Lower lobe of right lung (tissue), 2 donors: ENCODE data around the gene TRIP12. TPM values are rescaled to one million over a fixed set of nuclear protein-coding genes. Genes with fewer than 3 reads are reported as not detected.

ENCODE experiments used
- ATAC-seq, 2 donors: fragments of 200-7000 bp; cut with Tn5 transposase; one replicate each; pipeline ENCODE4 v1.9.1; 2020 to 2022; ENCODE audit warnings: mild to moderate bottlenecking in 2 of 2, moderate library complexity in 2 of 2
- DNase-seq: peaks from one replicate; pipeline ENCODE4 v3.0.0-alpha.2; 2020
- H3K27ac ChIP-seq: fragments of 200-600 bp; one replicate; pipeline ENCODE4 v1.8.0; 2022
- H3K27me3 ChIP-seq: fragments of 200-600 bp; one replicate; pipeline ENCODE4 v1.8.0; 2022; ENCODE audit warnings: low read depth
- H3K36me3 ChIP-seq: fragments of 200-600 bp; one replicate; pipeline ENCODE4 v1.8.0; 2022; ENCODE audit warnings: mild to moderate bottlenecking
- H3K4me1 ChIP-seq: fragments of 200-600 bp; one replicate; pipeline ENCODE4 v1.8.0; 2022
- H3K4me3 ChIP-seq: fragments of 200-600 bp; one replicate; pipeline ENCODE4 v1.8.0; 2022; ENCODE audit warnings: mild to moderate bottlenecking
- H3K9me3 ChIP-seq: fragments of 200-600 bp; one replicate; pipeline ENCODE4 v1.8.0; 2022
- CTCF ChIP-seq: fragments of 200-600 bp; IDR thresholded peaks from one replicate; pipeline ENCODE4 v1.8.0; 2022; ENCODE audit warnings: antibody characterized with exemption, mild to moderate bottlenecking
- intact Hi-C: fragments of 100-400 bp; cut with DNase I; formaldehyde crosslinking; loops from one replicate; pipeline ENCODE4 v1.11.0; 2022
- total RNA-seq: library from RNA; stranded (reverse); fragmentation: NEBNext Ultra II Directional; extraction: Animal tissue kit (Norgen Biotek cat#: 25700); gene quantifications from one replicate; pipeline ENCODE4 v1.2.1, GENCODE V29; 2021
- donor health status: DM: no; HTN: yes; CAD: no; lungs with severe emphysema.

Gene TRIP12
- total RNA-seq, 1 donor from 2014 or later: 229 TPM

DNA sequence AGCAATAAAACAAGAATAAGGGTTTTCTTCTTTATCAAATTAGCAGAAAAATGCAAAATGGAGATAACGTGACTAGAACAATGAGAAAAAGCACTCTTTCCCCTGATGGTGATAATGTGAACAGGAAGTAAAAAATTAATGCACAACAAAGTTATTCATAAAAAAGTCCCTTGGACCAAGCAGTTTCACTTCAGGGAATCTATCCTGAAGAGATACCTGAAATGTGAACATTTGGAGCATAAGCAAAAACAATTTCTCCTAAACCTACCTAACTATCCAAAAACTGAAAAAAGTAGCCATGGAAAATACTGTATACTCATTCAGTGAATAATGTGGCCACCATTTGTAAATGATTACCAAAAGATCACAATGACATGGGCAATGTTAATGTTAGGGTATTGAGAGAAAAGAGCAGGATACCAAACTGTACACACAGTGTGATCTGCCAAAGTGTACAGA, 48.7 kb downstream of the TRIP12 start:
- H3K27me3 ChIP-seq: no peaks in the 10 kb centered on the region
- H3K36me3 ChIP-seq: peaks cover 36% of the 10 kb centered on the region
- no peak overlapping the region for H3K4me3 ChIP-seq
- TF ChIP-seq CTCF: no peak
- H3K9me3 ChIP-seq: no peaks in the 10 kb centered on the region
- no peak overlapping the region for H3K27ac ChIP-seq
- ATAC-seq (no peak), DNase-seq (no peak)
- peaks cover 8% of the 10 kb centered on the region for H3K4me1 ChIP-seq
- intact Hi-C loops: no loop called here

DNA sequence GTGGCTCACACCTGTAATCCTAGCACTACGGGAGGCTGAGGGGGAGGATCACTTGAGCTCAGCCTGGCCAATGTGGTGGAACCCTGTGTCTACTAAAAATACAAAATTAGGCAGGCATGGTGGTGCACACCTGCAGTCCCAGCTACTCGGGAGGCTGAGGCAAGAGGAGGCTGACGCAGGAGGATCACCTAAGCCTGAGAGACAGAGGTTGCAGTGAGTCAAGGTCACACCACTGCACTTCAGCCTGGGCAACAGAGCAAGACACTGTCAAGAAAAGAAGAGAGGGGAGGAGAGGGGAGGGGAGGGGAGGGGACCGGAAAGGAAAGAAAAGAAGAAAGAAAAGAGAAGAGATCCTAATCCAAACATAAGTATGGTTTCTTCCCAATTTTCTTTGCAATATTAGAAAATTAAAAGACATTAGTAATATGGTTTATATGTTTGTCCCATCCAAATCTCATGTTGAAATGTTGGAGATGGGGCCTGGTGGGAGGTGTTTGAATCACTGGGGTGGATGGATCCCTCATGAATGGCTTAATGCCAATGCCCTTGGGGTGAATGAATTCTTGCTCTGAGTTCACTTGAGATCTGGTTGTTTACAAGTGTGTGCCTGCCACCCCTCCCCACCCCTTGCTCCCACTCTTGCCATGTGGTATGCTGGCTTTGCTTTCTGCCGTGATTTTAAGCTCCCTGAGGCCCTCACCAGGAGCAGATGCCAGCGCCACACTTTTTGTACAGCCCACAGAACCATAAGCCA, 50.7 kb downstream of the TRIP12 start:
- peaks cover 17% of the 10 kb centered on the region for H3K4me1 ChIP-seq
- peaks cover 16% of the 10 kb centered on the region for H3K36me3 ChIP-seq
- ATAC-seq (no peak), DNase-seq (no peak)
- H3K27ac ChIP-seq: no peak overlapping the region
- no peaks in the 10 kb centered on the region for H3K9me3 ChIP-seq
- H3K4me3 ChIP-seq: no peak overlapping the region
- TF ChIP-seq CTCF: no peak
- H3K27me3 ChIP-seq: no peaks in the 10 kb centered on the region
- intact Hi-C loops: no loop called here

DNA sequence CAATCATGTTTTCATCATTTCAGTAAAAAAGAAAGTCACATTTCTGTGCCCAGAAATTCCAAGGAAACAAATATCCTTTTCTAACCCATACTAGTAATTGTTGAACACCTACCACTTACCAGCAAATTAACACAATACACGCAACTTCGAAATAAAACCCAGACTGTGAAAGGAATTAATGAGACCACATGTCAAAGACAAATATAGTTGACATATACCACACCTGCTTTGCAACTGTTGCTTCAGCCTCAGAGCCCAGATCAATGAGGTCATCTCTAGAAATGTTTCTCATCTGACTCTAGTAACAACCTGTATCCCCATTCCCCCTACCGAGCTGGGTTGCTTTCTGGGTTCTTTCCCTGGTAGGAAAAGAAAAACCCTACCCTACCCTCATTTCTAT, 52.6 kb downstream of the TRIP12 start:
- H3K27me3 ChIP-seq: no peaks in the 10 kb centered on the region
- H3K27ac ChIP-seq: no peak overlapping the region
- H3K9me3 ChIP-seq: no peaks in the 10 kb centered on the region
- ATAC-seq (no peak), DNase-seq (no peak)
- peaks cover 16% of the 10 kb centered on the region for H3K36me3 ChIP-seq
- no peak for TF ChIP-seq CTCF
- H3K4me3 ChIP-seq: no peak overlapping the region
- intact Hi-C loops: no loop called here
- peaks cover 17% of the 10 kb centered on the region for H3K4me1 ChIP-seq

DNA sequence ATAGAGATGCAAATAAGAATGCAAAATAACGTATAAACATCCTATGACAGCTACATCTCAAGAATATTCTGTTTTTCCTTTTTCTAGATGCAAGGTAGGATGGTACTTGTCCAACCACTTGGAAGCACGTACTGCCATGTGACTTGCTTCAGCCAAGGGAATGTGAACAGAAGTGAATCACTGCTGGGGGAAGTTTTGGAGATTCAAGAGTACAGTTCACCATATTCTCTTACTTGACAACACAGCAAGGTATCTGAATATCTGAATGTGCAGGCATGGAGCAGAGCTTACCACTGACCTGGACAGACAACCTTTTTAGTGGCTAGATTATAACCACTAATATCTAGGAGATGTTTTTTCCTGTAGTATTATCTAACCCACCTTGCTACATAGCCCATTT, 53.0 kb downstream of the TRIP12 start:
- Histone ChIP-seq H3K27me3 (no peaks in the 10 kb centered on the region), H3K36me3 (peaks cover 16% of the 10 kb centered on the region), H3K4me1 (peaks cover 17% of the 10 kb centered on the region), H3K27ac (no peak overlapping the region), H3K9me3 (no peaks in the 10 kb centered on the region), H3K4me3 (no peak overlapping the region)
- DNase-seq (no peak), ATAC-seq (no peak)
- intact Hi-C loops: no loop called here
- TF ChIP-seq CTCF: no peak

DNA sequence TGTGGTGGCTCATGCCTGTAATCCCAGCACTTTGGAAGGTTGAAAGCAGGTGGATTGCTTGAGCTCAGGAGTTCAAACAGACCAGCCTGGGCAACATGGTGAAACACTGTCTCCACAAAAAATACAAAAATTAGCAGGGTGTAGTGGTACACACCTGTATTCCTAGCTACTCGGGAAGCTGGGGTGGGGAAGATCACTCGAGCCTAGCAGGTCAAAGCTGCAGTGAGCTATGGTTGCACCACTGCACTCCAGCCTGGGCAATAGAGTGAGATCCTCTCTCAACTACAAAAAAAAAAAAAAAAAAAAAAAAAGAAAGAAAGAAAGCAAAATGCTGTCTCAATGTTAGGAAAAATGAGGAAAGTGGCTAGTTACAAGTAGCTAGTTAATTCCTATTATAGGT, 56.8 kb downstream of the TRIP12 start:
- H3K36me3 ChIP-seq: peaks cover 9% of the 10 kb centered on the region
- DNase-seq (no peak), ATAC-seq (no peak)
- H3K4me1 ChIP-seq: peaks cover 9% of the 10 kb centered on the region
- H3K27me3 ChIP-seq: no peaks in the 10 kb centered on the region
- TF ChIP-seq CTCF: no peak
- H3K9me3 ChIP-seq: no peaks in the 10 kb centered on the region
- H3K27ac ChIP-seq: no peak overlapping the region
- H3K4me3 ChIP-seq: no peak overlapping the region
- intact Hi-C loops: no loop called here
